GM10266 (cell line): ENCODE measurements around the gene FAM83F.

Experiments used
- DNase-seq: peaks from one replicate; pipeline ENCODE4 v3.0.0; 2012; ENCODE audit errors: extremely low spot score
- TF ChIP-seq, protein P1 (sequence below): IDR thresholded peaks from 2 replicates; pipeline ENCODE4 v1.5.1; 2012; ENCODE audit warnings: mild to moderate bottlenecking, low read depth; ENCODE audit not compliant: control insufficient read depth, insufficient read depth; ENCODE audit errors: missing control alignments

The FAM83F gene

DNA sequence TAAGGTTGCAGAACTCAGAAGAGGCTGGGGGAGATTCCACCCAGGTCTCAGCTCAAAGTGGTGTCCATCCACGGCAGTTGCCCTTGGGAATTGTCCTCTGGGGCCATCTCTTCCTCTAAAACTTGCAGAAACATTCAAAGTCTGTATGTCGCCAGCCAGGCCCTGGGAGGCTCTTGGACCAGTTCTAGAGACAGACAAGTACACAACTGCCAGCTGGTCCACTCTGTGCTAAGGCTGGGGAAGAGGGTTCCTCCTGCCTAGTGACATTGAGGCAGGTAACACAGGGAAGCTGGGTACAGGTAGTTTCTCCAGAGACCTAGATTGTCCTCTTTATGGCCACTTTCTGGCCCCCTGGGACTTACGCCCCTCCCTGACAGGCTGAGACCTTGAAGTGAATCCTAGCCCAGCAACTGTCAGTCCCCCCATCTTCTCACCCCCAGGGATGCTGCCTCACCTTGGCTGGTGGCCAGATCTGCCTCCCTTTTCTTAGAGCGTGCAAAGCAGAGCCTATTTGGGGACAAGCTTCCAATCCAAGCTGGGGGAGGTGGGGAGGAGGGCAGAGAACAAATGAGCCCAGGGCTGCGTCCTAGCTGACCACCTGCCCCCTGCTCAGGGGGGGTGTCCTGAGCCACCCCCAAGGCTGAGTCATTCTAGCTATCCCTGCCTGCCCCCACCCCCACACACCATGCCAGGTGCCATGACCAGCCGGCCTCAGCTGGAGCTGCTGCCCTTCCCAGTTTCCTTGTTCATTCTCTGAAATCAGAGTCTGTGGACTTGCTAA lies 8.4 kb downstream of the FAM83F start:
- no peak for DNase-seq
- TF ChIP-seq, protein P1, sequence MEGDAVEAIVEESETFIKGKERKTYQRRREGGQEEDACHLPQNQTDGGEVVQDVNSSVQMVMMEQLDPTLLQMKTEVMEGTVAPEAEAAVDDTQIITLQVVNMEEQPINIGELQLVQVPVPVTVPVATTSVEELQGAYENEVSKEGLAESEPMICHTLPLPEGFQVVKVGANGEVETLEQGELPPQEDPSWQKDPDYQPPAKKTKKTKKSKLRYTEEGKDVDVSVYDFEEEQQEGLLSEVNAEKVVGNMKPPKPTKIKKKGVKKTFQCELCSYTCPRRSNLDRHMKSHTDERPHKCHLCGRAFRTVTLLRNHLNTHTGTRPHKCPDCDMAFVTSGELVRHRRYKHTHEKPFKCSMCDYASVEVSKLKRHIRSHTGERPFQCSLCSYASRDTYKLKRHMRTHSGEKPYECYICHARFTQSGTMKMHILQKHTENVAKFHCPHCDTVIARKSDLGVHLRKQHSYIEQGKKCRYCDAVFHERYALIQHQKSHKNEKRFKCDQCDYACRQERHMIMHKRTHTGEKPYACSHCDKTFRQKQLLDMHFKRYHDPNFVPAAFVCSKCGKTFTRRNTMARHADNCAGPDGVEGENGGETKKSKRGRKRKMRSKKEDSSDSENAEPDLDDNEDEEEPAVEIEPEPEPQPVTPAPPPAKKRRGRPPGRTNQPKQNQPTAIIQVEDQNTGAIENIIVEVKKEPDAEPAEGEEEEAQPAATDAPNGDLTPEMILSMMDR, result no peak

DNA sequence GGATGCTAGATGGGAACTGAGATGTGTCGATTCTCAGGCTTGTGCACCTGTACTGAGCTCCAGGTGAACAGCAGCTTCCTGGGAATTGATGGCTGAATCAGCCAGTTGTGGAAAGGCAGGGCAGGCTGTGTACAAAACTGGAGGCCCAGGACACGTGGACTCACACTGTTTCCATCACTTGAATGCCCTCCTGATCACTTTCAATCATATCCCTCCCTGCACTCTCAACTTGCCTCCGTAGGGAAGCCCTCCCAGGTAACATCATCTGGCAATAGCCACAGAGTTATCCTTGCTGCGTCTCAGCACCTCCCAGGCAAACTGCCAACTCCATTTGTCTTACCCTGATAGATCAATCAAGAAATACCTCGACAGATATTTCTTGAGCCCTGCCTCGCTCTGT lies 10.1 kb downstream of the FAM83F start:
- DNase-seq, result no peak
- TF ChIP-seq, protein P1, result no peak

DNA sequence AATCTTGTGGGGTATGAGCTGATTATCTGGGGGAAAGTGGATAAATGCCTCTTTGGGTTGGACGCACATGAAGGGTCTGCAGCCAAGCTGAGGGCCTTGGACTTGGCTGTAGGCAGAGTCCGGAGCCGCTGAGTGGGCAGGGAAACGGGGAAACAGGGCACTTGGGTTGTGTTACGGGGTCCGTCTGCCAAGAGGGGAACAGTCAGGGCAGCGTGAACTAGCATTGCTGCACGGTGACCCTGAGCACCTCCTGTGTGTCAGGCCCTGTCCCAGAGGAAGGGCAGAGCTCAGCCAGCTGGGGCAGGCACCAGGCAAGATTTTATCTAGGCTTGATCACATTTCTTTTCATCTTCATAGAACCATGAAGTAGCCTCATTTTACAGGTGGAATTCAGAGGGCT lies 11.9 kb downstream of the FAM83F start:
- no peak for DNase-seq
- TF ChIP-seq, protein P1, result no peak

DNA sequence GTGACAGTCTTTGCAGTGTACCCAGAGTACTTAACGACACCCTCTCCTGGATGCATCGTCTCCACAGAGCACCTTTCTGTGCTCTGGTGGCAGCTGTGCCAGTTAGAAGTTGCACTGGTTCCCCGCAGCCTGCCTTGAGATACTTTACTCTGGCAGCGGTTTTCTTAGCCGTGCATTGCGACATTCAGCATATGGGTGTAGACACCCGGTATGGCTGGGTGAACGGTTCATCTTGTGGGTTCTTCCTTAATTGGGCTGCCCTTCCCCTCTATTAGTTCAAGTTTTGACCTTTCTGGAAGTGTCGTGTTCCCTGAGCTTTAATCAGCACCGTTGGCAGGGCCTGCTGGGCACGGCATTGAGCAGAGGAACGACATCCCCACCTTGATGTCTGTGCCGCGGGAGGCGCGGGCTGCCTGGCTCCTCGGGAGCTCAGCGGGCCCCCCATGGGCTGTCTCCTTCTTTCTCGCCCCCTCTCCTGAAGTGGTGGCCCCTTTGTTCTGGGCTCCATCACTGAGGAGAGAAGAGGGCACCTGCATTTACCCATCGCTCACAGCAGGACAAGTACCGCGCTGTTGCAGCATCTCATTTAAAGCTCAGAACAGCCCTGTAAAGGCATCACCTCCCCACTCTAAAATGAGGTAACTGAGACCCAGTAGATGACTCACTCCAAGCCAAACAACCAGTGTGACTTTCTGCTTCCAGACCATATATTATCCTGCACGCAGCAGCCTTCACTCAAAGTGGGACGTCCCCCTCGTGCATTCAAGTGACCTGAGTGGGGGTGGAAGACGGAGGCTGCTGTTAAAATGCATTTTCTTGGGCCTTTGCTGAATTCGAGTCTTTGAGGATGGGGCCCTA lies 13.3 kb downstream of the FAM83F start:
- TF ChIP-seq, protein P1, result no peak
- no peak for DNase-seq

DNA sequence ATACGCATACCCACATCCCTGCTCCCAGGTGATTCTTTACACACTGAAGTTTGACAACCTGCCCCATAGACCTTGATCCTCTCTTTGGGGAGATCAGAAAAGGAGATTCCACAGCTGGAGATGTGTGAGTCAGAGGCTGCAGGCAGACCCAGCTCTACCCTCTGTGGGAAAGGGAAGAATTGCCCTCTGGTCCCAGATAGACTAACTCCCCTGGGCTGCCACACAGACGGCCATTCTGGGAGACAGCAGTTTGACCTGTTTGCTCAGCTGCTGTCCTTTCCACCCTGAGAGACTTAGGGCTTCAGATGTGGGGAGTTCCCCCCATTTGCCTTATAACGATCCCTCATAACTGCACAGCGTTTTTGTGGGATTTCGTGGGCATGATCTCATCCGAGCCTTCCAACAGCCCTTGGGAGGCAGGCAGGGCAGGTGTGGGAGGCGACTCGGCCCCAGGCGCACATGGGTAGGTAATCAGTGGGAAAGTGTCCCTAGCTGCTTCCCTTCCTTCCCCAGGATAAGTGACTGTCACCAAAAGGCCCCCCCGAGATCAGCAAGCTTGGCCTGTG lies 14.1 kb downstream of the FAM83F start:
- DNase-seq, result no peak

DNA sequence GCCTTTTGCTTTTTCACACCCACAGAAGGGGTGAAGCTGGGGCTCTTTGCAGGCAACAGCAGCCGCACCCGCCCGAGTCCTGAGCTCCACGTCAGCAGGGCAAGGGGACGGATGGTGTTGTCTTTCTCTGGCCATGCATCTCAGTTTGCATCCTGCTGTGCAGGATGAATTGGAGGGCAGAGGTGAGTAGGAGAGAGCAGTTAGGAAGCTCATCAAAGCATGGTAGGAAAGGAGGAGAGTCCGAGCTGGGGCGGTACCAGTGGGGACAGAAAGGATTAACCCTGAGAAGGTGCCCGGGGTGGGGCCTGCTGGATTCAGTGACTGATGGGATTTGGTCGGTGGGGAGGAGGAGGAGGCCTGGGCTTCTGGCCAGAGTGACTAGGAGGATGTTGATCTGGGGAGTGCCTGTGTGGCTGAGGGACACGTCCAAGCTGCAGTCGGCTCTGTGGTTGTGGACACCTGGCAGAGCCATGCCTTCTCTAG lies 14.6 kb downstream of the FAM83F start:
- TF ChIP-seq, protein P1, result no peak
- DNase-seq, result no peak

More for the DNA sequence above, 14.1 kb downstream of the FAM83F start:
- TF ChIP-seq, protein P1, result no peak
